GM12878 (cell line): ENCODE data around the gene PROX1. TPM values are rescaled to one million over a fixed set of nuclear protein-coding genes. Genes with fewer than 3 reads are reported as not detected.

ENCODE experiments used
- ATAC-seq: fragments of 200-7000 bp; cut with Tn5 transposase; 3 replicates; pipeline ENCODE4 v1.9.1; 2020; ENCODE audit warnings: mild to moderate bottlenecking, moderate library complexity
- BruUV-seq: library from RNA; stranded (reverse); fragments of 400-500 nt; replicated peaks from 2 replicates; lab custom pipeline; 2021; lab: Mats Ljungman, UMichigan
- CTCF ChIA-PET: fragments of 300-600 bp; sonication (Branson Sonifier 250); formaldehyde crosslinking; extraction: SDS; loops from one replicate; lab custom pipeline; 2021; ENCODE audit warnings: inconsistent platforms; lab: Yijun Ruan, JAX
- POLR2A ChIA-PET: fragments of 350-600 bp; formaldehyde crosslinking; extraction: SDS; loops from one replicate; lab custom pipeline; 2021; ENCODE audit warnings: inconsistent platforms; lab: Charles Lee
- RAD21 ChIA-PET: fragments of 300-600 bp; sonication (Branson Sonifier 250); formaldehyde crosslinking; loops from one replicate; lab custom pipeline; 2023; ENCODE audit warnings: antibody characterized with exemption; ENCODE audit not compliant: unreplicated experiment; lab: Charles Lee
- SMC1A ChIA-PET: fragments of 300-600 bp; sonication (Branson Sonifier 250); formaldehyde crosslinking; loops from one replicate; lab custom pipeline; 2023; ENCODE audit not compliant: unreplicated experiment, uncharacterized antibody; lab: Charles Lee
- DNase-seq: peaks from one replicate; pipeline ENCODE4 v3.0.0-alpha.2; 2011; ENCODE audit warnings: low read depth, low spot score
- FAIRE-seq: peaks from 3 replicates; lab custom pipeline; 2011; peaks lifted over from hg19 to GRCh38; lab: Jason Lieb, UNC
- H2AFZ ChIP-seq: 2 replicates; pipeline ENCODE4 v1.6.0; 2011; ENCODE audit warnings: low read depth, low read length, control low read depth; ENCODE audit not compliant: control insufficient read depth
- H3K27ac ChIP-seq: 2 replicates; pipeline ENCODE4 v1.5.1; 2011; ENCODE audit warnings: control low read depth; ENCODE audit not compliant: control insufficient read depth, insufficient read depth
- H3K27me3 ChIP-seq, 2 experiments: replicated peaks in 1 of 2; 2 replicates each; pipeline versions ENCODE4 v1.6.0 to v1.6.1; 2011; ENCODE audit warnings: low read length in 1 of 2; ENCODE audit not compliant: control insufficient read depth in 2 of 2, insufficient read depth in 2 of 2
- H3K36me3 ChIP-seq, 2 experiments: 2 replicates each; pipeline ENCODE4 v1.5.1; 2011; ENCODE audit warnings: low read length in 1 of 2; ENCODE audit not compliant: control insufficient read depth in 2 of 2, insufficient read depth in 2 of 2
- H3K4me1 ChIP-seq: 2 replicates; pipeline ENCODE4 v1.6.1; 2011; ENCODE audit warnings: mild to moderate bottlenecking, low read length, moderate library complexity, mixed read lengths; ENCODE audit not compliant: control insufficient read depth, insufficient read depth
- H3K4me2 ChIP-seq: 2 replicates; pipeline ENCODE4 v1.6.0; 2011; ENCODE audit warnings: control low read depth; ENCODE audit not compliant: control insufficient read depth, insufficient read depth
- H3K4me3 ChIP-seq: fragments of 200-600 bp; sonication (generic); 2 replicates; pipeline ENCODE4 v1.5.1; 2016
- H3K79me2 ChIP-seq: 2 replicates; pipeline ENCODE4 v1.6.0; 2011; ENCODE audit warnings: low read length; ENCODE audit not compliant: control insufficient read depth, insufficient read depth
- H3K9ac ChIP-seq: 2 replicates; pipeline ENCODE4 v1.8.0; 2011; ENCODE audit warnings: low read length, control low read depth, mixed read lengths; ENCODE audit not compliant: control insufficient read depth, insufficient read depth
- H3K9me3 ChIP-seq: replicated peaks from 3 replicates; pipeline ENCODE4 v1.5.1; 2011; ENCODE audit warnings: mild to moderate bottlenecking, low read length; ENCODE audit not compliant: control insufficient read depth, insufficient read depth
- H4K20me1 ChIP-seq: 2 replicates; pipeline ENCODE4 v1.6.0; 2011; ENCODE audit not compliant: control insufficient read depth, insufficient read depth
- CUX1 ChIP-seq: IDR thresholded peaks from 2 replicates; pipeline ENCODE4 v1.6.1; 2012; ENCODE audit warnings: improper control_type of control experiment, low read depth, low read length; ENCODE audit not compliant: insufficient replicate concordance
- EED ChIP-seq: sonication (generic); IDR thresholded peaks from 2 replicates; pipeline ENCODE4 v1.6.1; 2016; ENCODE audit warnings: antibody characterized with exemption, low read depth
- HCFC1 ChIP-seq: fragments of 150-350 bp; IDR thresholded peaks from 2 replicates; pipeline ENCODE4 v1.6.1; 2014; ENCODE audit warnings: low read length
- KAT2A ChIP-seq: conservative IDR thresholded peaks from 2 replicates; pipeline ENCODE4 v1.6.1; 2011; ENCODE audit warnings: low read depth, low read length; ENCODE audit not compliant: control insufficient read depth
- SMARCA5 ChIP-seq: fragments of 450-650 bp; IDR thresholded peaks from 2 replicates; pipeline ENCODE4 v1.6.1; 2017; ENCODE audit warnings: mild to moderate bottlenecking
- TARDBP ChIP-seq: IDR thresholded peaks from 2 replicates; pipeline ENCODE4 v1.6.1; 2016; ENCODE audit warnings: borderline replicate concordance
- ZNF24 ChIP-seq: fragments of 450-650 bp; IDR thresholded peaks from 2 replicates; pipeline ENCODE4 v1.6.1; 2017; ENCODE audit warnings: antibody characterized with exemption, mild to moderate bottlenecking
- WGBS: methylation state at CpG from one replicate; pipeline ENCODE4 v1.1.6; 2016; ENCODE audit warnings: low lambda C conversion rate; ENCODE audit not compliant: insufficient replicate concordance, insufficient coverage; ENCODE audit errors: missing lambda C conversion rate; 5-methylcytosine and 5-hydroxymethylcytosine counted together
- in situ Hi-C: fragments of 300-500 bp; cut with MboI; formaldehyde crosslinking; loops from 9 replicates; pipeline ENCODE4 v1.14.3; 2018; ENCODE audit warnings: mixed read lengths
- intact Hi-C: fragments of 100-400 bp; cut with micrococcal nuclease; formaldehyde crosslinking; loops from one replicate; pipeline ENCODE4 v1.14.2; 2022; ENCODE audit not compliant: unreplicated experiment
- polyA plus RNA-seq, 11 experiments: library from polyadenylated mRNA; depleted of rRNA in 4 of 11; unstranded in 6 of 11; stranded (reverse) in 5 of 11; fragments of >200 nt; fragmentation: Nextera tagmentation in 4 of 11; fragmentation: Illumina TruSeq in 1 of 11; extraction: Ambion mirVana in 4 of 11; extraction: Trizol in 1 of 11; gene quantifications; 1 replicate in 1 of 11; 2 replicates in 10 of 11; pipeline versions ENCODE4 v1.2.1 to v1.2.3, GENCODE V29; 2011 to 2016; ENCODE audit warnings: inconsistent platforms in 2 of 11, missing spikeins in 2 of 11, low read depth in 1 of 11
- total RNA-seq, 4 experiments: library from RNA; depleted of rRNA in 3 of 4; stranded (reverse); fragments of >200 nt in 3 of 4; fragmentation: Illumina TruSeq in 1 of 4; extraction: Trizol in 1 of 4; gene quantifications; 2 replicates each; pipeline versions ENCODE4 v1.2.1 to v1.2.3, GENCODE V29; 2013 to 2021
- TF ChIP-seq, protein P1 (sequence below): fragments of 450-650 bp; IDR thresholded peaks from 2 replicates; pipeline ENCODE4 v1.6.1; 2017; ENCODE audit warnings: low read depth, mild to moderate bottlenecking, moderate library complexity
- TF ChIP-seq, protein P2 (sequence below): IDR thresholded peaks from 2 replicates; pipeline ENCODE4 v1.6.1; 2012; ENCODE audit warnings: mild to moderate bottlenecking, low read depth, low read length

The PROX1 gene
- total and polyA plus RNA-seq, 10 of the 15 experiments (the other 5 are each of a cell fraction or from before 2014, with no cell fraction given): under 0.01 to 0.44 (median 0.03) TPM; not detected in 4

DNA sequence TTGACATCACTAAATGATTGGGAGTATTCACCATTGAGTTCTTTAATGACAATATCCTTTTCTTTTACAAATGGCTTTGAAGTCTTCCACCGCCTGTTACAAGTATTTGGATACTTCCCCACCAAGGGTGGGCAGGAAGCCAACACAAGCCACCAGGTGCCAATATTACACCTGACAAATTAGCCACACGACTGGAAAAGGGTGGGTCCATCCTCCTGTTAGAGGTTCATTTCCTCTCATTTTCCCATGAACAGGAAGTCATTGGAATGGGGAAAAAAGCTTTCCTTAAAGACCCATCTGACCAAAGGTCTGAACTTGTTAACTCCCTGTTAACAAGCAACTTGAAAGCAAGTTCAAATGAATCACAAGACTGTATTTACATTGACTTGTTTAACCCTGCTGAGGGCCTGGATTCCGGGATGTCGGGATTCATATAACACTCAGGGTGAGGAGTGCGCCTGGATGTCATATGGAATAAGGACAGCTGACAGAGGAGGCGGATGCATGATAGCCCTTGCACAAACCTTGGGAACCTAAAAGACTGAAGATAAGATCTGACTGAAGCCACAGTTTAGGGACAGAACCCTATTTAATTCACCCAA is 40.5 kb upstream of the PROX1 start:
- FAIRE-seq (no peak), ATAC-seq (no peak), DNase-seq (no peak)
- Histone ChIP-seq H3K27me3 (no peaks in the 10 kb centered on the region; a peak in 1 of 4 replicates), H3K79me2 (no peaks in the 10 kb centered on the region), H3K27ac (no peak overlapping the region), H3K36me3 (no peaks in the 10 kb centered on the region), H3K4me3 (no peak overlapping the region), H3K9ac (no peak overlapping the region), H3K9me3 (no peaks in the 10 kb centered on the region), H4K20me1 (no peaks in the 10 kb centered on the region), H3K4me1 (no peaks in the 10 kb centered on the region), H3K4me2 (no peak overlapping the region), H2AFZ (no peak overlapping the region)
- WGBS: 18% methylated on average over 6 of the region's 6 CpGs
- ChIA-PET POLR2A (no interaction called here), CTCF (no interaction called here), RAD21 (no interaction called here), SMC1A (no interaction called here)
- intact Hi-C loops: no loop called here
- BruUV-seq: no TSS peak
- in situ Hi-C loops: no loop called here
- TF ChIP-seq, protein P1, sequence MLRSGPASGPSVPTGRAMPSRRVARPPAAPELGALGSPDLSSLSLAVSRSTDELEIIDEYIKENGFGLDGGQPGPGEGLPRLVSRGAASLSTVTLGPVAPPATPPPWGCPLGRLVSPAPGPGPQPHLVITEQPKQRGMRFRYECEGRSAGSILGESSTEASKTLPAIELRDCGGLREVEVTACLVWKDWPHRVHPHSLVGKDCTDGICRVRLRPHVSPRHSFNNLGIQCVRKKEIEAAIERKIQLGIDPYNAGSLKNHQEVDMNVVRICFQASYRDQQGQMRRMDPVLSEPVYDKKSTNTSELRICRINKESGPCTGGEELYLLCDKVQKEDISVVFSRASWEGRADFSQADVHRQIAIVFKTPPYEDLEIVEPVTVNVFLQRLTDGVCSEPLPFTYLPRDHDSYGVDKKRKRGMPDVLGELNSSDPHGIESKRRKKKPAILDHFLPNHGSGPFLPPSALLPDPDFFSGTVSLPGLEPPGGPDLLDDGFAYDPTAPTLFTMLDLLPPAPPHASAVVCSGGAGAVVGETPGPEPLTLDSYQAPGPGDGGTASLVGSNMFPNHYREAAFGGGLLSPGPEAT: no peak
- TF ChIP-seq TARDBP (no peak), EED (no peak), SMARCA5 (no peak), KAT2A (no peak), CUX1 (no peak), HCFC1 (no peak), ZNF24 (no peak)
- TF ChIP-seq, protein P2, sequence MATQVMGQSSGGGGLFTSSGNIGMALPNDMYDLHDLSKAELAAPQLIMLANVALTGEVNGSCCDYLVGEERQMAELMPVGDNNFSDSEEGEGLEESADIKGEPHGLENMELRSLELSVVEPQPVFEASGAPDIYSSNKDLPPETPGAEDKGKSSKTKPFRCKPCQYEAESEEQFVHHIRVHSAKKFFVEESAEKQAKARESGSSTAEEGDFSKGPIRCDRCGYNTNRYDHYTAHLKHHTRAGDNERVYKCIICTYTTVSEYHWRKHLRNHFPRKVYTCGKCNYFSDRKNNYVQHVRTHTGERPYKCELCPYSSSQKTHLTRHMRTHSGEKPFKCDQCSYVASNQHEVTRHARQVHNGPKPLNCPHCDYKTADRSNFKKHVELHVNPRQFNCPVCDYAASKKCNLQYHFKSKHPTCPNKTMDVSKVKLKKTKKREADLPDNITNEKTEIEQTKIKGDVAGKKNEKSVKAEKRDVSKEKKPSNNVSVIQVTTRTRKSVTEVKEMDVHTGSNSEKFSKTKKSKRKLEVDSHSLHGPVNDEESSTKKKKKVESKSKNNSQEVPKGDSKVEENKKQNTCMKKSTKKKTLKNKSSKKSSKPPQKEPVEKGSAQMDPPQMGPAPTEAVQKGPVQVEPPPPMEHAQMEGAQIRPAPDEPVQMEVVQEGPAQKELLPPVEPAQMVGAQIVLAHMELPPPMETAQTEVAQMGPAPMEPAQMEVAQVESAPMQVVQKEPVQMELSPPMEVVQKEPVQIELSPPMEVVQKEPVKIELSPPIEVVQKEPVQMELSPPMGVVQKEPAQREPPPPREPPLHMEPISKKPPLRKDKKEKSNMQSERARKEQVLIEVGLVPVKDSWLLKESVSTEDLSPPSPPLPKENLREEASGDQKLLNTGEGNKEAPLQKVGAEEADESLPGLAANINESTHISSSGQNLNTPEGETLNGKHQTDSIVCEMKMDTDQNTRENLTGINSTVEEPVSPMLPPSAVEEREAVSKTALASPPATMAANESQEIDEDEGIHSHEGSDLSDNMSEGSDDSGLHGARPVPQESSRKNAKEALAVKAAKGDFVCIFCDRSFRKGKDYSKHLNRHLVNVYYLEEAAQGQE: no peak
